PC-3 (cell line): ENCODE results near the gene TECPR2.

Experiments used
- EZH2 ChIP-seq: fragments of 300-600 bp; sonication (generic); IDR thresholded peaks from one replicate; pipeline ENCODE4 v1.6.1; 2017; ENCODE audit warnings: antibody characterized with exemption, mild to moderate bottlenecking, low read length; ENCODE audit not compliant: unreplicated experiment
- TF ChIP-seq, protein P1 (sequence below): fragments of 300-600 bp; sonication (generic); conservative IDR thresholded peaks from 2 replicates; pipeline ENCODE4 v1.5.1; 2017; ENCODE audit warnings: antibody characterized with exemption, low read depth, mild to moderate bottlenecking, low read length

DNA sequence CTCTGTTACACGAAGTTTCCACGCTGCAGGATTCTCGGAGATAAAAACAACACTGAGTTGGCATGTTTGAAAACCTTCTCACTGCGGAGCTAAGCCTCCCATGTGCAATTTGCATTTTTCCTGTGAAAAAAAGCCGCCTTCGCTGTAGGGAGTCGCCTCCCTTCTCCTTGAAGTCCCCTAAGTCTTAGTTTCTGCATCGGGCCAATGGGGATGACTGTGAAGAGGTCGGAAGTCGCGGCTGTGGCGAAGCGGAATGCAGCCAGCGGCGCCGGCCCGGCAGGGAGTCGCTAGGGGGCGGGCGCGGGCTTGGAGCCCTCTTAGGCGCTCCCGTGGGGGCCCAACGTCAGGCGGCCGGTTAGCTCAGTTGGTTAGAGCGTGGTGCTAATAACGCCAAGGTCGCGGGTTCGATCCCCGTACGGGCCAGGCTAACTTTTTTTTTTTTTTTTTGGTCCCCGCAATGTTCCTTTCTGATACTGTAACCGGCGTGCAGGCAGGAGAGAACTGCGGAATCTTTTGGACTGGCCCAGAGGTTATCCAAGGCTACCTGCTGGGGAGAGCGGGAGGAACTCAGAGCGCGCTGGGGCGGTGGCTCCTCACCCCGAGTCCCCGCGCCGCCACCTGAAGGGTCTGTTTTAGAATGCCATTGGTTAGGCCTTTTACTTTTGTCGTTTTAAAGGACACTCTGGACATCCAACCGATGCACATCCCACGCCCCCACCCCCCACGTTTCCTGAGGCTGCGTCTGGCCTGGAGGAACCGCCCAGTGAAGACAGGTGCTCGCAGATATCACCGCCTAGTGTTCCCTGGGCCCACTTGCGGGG lies 45.8 kb upstream of the TECPR2 start:
- TF ChIP-seq, protein P1, sequence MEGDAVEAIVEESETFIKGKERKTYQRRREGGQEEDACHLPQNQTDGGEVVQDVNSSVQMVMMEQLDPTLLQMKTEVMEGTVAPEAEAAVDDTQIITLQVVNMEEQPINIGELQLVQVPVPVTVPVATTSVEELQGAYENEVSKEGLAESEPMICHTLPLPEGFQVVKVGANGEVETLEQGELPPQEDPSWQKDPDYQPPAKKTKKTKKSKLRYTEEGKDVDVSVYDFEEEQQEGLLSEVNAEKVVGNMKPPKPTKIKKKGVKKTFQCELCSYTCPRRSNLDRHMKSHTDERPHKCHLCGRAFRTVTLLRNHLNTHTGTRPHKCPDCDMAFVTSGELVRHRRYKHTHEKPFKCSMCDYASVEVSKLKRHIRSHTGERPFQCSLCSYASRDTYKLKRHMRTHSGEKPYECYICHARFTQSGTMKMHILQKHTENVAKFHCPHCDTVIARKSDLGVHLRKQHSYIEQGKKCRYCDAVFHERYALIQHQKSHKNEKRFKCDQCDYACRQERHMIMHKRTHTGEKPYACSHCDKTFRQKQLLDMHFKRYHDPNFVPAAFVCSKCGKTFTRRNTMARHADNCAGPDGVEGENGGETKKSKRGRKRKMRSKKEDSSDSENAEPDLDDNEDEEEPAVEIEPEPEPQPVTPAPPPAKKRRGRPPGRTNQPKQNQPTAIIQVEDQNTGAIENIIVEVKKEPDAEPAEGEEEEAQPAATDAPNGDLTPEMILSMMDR, result peak; percentile 67
- TF ChIP-seq EZH2, result no peak
